ENCODE results near the gene SRRD. TPM values are rescaled to one million over a fixed set of nuclear protein-coding genes. Genes with fewer than 3 reads are reported as not detected.

SRRD gene
- total RNA-seq, 4 donors from 2014 or later = 4.2 to 17.3 (median 10.1) TPM

GRCh38 chr22:26494506-26494905 is 10.8 kb downstream of the SRRD start:
- DNase-seq = no peak
- Histone ChIP-seq H3K4me3 (no peak overlapping the region), H3K27me3 (no peaks in the 10 kb centered on the region), H3K27ac (no peak overlapping the region), H3K36me3 (peaks cover 0 to 97% (median 8%) of the 10 kb centered on the region in 3 donors), H3K4me1 (no peaks in the 10 kb centered on the region), H3K9me3 (no peaks in the 10 kb centered on the region)
- no peak for TF ChIP-seq POLR2A (IDR thresholded peaks at IDR 0.05)
- TF ChIP-seq, protein P1, sequence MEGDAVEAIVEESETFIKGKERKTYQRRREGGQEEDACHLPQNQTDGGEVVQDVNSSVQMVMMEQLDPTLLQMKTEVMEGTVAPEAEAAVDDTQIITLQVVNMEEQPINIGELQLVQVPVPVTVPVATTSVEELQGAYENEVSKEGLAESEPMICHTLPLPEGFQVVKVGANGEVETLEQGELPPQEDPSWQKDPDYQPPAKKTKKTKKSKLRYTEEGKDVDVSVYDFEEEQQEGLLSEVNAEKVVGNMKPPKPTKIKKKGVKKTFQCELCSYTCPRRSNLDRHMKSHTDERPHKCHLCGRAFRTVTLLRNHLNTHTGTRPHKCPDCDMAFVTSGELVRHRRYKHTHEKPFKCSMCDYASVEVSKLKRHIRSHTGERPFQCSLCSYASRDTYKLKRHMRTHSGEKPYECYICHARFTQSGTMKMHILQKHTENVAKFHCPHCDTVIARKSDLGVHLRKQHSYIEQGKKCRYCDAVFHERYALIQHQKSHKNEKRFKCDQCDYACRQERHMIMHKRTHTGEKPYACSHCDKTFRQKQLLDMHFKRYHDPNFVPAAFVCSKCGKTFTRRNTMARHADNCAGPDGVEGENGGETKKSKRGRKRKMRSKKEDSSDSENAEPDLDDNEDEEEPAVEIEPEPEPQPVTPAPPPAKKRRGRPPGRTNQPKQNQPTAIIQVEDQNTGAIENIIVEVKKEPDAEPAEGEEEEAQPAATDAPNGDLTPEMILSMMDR (IDR thresholded peaks at IDR 0.05) = no peak

GRCh38 chr22:26496456-26496855 is 12.8 kb downstream of the SRRD start:
- Histone ChIP-seq H3K4me3 (no peak overlapping the region), H3K36me3 (peaks cover 0 to 98% (median 8%) of the 10 kb centered on the region in 3 donors), H3K27me3 (no peaks in the 10 kb centered on the region), H3K4me1 (no peaks in the 10 kb centered on the region), H3K9me3 (no peaks in the 10 kb centered on the region), H3K27ac (no peak overlapping the region)
- no peak for DNase-seq
- TF ChIP-seq, protein P1 (IDR thresholded peaks at IDR 0.05) = no peak

- Histone ChIP-seq H3K4me3 (no peak overlapping the region), H3K27me3 (no peaks in the 10 kb centered on the region), H3K4me1 (peaks cover 0 to 7% (median 2%) of the 10 kb centered on the region in 4 donors), H3K36me3 (peaks cover 0 to 98% (median 8%) of the 10 kb centered on the region in 3 donors), H3K9me3 (no peaks in the 10 kb centered on the region), H3K27ac (no peak overlapping the region)
- TF ChIP-seq POLR2A (IDR thresholded peaks at IDR 0.05) = no peak
- TF ChIP-seq, protein P1 (IDR thresholded peaks at IDR 0.05) = no peak
- DNase-seq = no peak
These were observed 15.6 kb downstream of the SRRD start for GRCh38 chr22:26499188-26499703.

- TF ChIP-seq, protein P1 (IDR thresholded peaks at IDR 0.05) = no peak
- no peak for TF ChIP-seq POLR2A (IDR thresholded peaks at IDR 0.05)
- H3K27ac ChIP-seq = no peak overlapping the region
- no peaks in the 10 kb centered on the region for H3K9me3 ChIP-seq
- H3K4me1 ChIP-seq = peaks cover 0 to 7% (median 2%) of the 10 kb centered on the region in 4 donors
- peaks cover 0 to 100% (median 8%) of the 10 kb centered on the region in 3 donors for H3K36me3 ChIP-seq
- no peak overlapping the region for H3K4me3 ChIP-seq
- DNase-seq = no peak
- no peaks in the 10 kb centered on the region for H3K27me3 ChIP-seq
These were observed 18.3 kb downstream of the SRRD start for GRCh38 chr22:26501996-26502395.

DNA sequence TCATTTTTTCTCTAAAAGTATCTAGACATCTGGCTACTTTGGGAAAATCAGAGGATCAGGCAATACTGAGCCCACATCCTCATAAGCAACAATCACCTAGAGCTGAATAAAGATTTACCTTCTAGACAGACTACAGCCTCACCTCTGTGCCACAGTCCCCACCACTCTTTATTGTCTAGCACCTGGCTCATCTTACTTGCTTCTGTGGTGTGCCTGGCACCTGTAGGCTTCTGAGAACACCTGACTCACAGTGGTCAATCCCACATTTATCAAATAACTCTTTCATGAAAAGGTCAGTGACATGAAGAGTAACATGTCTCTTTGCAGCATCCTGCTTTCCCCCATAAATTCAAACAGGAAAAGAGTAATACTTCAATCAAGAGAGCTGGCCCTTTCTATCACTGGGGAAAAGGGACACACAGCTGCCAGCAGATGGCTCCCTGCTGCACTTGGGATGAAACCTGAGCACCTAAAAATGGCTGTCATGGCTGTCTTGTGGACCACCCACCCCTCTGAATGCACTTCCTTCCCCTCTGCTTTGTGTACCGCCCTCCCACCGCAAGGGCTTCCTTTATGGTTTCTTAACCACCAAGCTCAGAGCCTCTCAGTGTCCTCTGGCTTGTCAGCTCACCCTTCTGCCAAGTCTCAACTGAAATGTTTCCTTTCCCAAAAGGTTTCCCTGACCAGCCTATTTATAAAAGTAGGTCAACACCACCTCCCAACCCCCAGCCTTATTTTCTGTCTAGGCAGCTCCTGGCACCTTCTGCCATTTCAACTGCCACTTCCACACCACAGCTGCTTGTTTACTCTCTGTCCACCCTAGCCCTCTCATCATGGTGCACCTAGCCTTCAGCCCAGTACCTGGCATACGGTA is 19.2 kb downstream of the SRRD start:
- Histone ChIP-seq H3K27me3 (no peaks in the 10 kb centered on the region), H3K9me3 (no peaks in the 10 kb centered on the region), H3K4me3 (no peak overlapping the region), H3K36me3 (peaks cover 0 to 100% (median 8%) of the 10 kb centered on the region in 3 donors), H3K4me1 (peaks cover 0 to 7% (median 2%) of the 10 kb centered on the region in 4 donors), H3K27ac (peak overlapping the region in 1 of 4 donors; percentile 25)
- DNase-seq = peak in 2 of 3 donors; percentile 60 to 78
- TF ChIP-seq POLR2A (IDR thresholded peaks at IDR 0.05) = no peak
- TF ChIP-seq, protein P1 (IDR thresholded peaks at IDR 0.05) = peak; percentile 14 to 46 (median 36)

Data from Peyer's patch (tissue), 4 donors.